Measurements from ENCODE around the gene MINDY4.

GRCh38 chr7:30831936-30832335, 60.7 kb downstream of the MINDY4 start:
- no peak for TF ChIP-seq RCOR1 (IDR thresholded peaks at IDR 0.05; ENCODE audit: insufficient replicate concordance, low read length)
- no peak for TF ChIP-seq CTCF (conservative IDR thresholded peaks at IDR 0.05; ENCODE audit: low read depth, low read length)
- no peak for TF ChIP-seq SMC3 (IDR thresholded peaks at IDR 0.05; ENCODE audit: low read depth, low read length)
- no peak for TF ChIP-seq BHLHE40 (IDR thresholded peaks at IDR 0.05; ENCODE audit: low read depth, low read length)
- no peak for TF ChIP-seq CHD1 (IDR thresholded peaks at IDR 0.05; ENCODE audit: low read depth, low read length)
- TF ChIP-seq POLR2A (IDR thresholded peaks at IDR 0.05; ENCODE audit: low read depth, low read length), result no peak
- TF ChIP-seq RAD21 (IDR thresholded peaks at IDR 0.05; ENCODE audit: low read length), result no peak
- TF ChIP-seq NFE2L2 (IDR thresholded peaks at IDR 0.05; ENCODE audit: low read depth, low read length), result no peak
- TF ChIP-seq MXI1 (IDR thresholded peaks at IDR 0.05; ENCODE audit: borderline replicate concordance, low read depth, low read length), result no peak
- TF ChIP-seq CEBPB (IDR thresholded peaks at IDR 0.05; ENCODE audit: low read depth, low read length), result no peak
- no peak for TF ChIP-seq MAZ (IDR thresholded peaks at IDR 0.05; ENCODE audit: borderline replicate concordance, low read depth, low read length)
- no peak for TF ChIP-seq FOS (IDR thresholded peaks at IDR 0.05; ENCODE audit: low read depth, low read length)
- no peak for TF ChIP-seq RFX5 (IDR thresholded peaks at IDR 0.05; ENCODE audit: low read depth, low read length)

Data from IMR-90 (cell line).